GM18867 (cell line): ENCODE measurements around the gene PAPOLG.
"Not testable (repeated sequence)": the region's sequence is repeated elsewhere in the genome, so short reads cannot be mapped to it uniquely, and the experiment has no call there.

Source experiments
- ATAC-seq: cut with Tn5 transposase; IDR thresholded peaks from one replicate; pipeline ENCODE4 v1.9.1; 2021; ENCODE audit warnings: mild to moderate bottlenecking, moderate library complexity; ENCODE audit not compliant: unreplicated experiment

PAPOLG gene

GRCh38 chr2:60821587-60822302 is 65.7 kb downstream of the PAPOLG start:
- ATAC-seq: no peak

GRCh38 chr2:60822987-60823386 is 66.9 kb downstream of the PAPOLG start:
- ATAC-seq: no peak

GRCh38 chr2:60823694-60824305 is 67.7 kb downstream of the PAPOLG start:
- ATAC-seq: no peak

GRCh38 chr2:60825666-60826065 is 69.6 kb downstream of the PAPOLG start:
- no peak for ATAC-seq

GRCh38 chr2:60826111-60826510 is 70.0 kb downstream of the PAPOLG start:
- ATAC-seq: no peak

GRCh38 chr2:60826860-60827259 is 70.8 kb downstream of the PAPOLG start:
- not testable (repeated sequence) for ATAC-seq

GRCh38 chr2:60827369-60827768 is 71.3 kb downstream of the PAPOLG start:
- ATAC-seq: no peak

- no peak for ATAC-seq
Observed at GRCh38 chr2:60830991-60831390, 74.9 kb downstream of the PAPOLG start.

- ATAC-seq: no peak
Observed at GRCh38 chr2:60831921-60832320, 75.9 kb downstream of the PAPOLG start.

GRCh38 chr2:60832621-60833020 is 76.6 kb downstream of the PAPOLG start:
- no peak for ATAC-seq

GRCh38 chr2:60834270-60834717 is 78.2 kb downstream of the PAPOLG start:
- peak; percentile 29 for ATAC-seq

- no peak for ATAC-seq
Observed at GRCh38 chr2:60836491-60836890, 80.4 kb downstream of the PAPOLG start.

- peak; percentile 25 for ATAC-seq
Observed at GRCh38 chr2:60837123-60837522, 81.1 kb downstream of the PAPOLG start.

- ATAC-seq: no peak
Observed at GRCh38 chr2:60838481-60838880, 82.4 kb downstream of the PAPOLG start.

- ATAC-seq: peak; percentile 47
Observed at GRCh38 chr2:60839126-60839813, 83.2 kb downstream of the PAPOLG start.

- ATAC-seq: peak; percentile 63
Observed at GRCh38 chr2:60840880-60841279, 84.8 kb downstream of the PAPOLG start.

- no peak for ATAC-seq
Observed at GRCh38 chr2:60843006-60843405, 86.9 kb downstream of the PAPOLG start.

- no peak for ATAC-seq
Observed at GRCh38 chr2:60844105-60844504, 88.0 kb downstream of the PAPOLG start.

GRCh38 chr2:60847854-60848253 is 91.8 kb downstream of the PAPOLG start:
- no peak for ATAC-seq
